ENCODE results near the gene GPATCH2.

The GPATCH2 gene

DNA sequence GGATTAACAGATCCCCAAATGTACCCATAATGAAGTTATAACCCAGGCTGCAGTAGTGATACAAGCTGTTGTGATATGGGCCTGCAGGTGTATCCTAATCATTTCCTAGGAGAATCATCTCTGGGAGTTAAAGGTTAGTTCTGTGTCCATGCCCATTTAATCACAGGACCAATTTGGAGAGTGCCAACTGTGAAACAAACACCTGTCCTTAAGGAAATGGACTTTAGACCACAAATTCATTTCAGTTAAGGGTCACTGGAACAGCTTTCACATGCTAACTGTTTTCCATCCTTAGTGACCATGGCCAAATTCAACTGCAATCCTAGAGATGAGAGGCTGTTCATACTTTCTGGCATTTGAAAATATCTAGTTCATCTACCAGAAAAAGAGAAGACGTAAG lies 160.9 kb downstream of the GPATCH2 start:
- TF ChIP-seq, protein P1, sequence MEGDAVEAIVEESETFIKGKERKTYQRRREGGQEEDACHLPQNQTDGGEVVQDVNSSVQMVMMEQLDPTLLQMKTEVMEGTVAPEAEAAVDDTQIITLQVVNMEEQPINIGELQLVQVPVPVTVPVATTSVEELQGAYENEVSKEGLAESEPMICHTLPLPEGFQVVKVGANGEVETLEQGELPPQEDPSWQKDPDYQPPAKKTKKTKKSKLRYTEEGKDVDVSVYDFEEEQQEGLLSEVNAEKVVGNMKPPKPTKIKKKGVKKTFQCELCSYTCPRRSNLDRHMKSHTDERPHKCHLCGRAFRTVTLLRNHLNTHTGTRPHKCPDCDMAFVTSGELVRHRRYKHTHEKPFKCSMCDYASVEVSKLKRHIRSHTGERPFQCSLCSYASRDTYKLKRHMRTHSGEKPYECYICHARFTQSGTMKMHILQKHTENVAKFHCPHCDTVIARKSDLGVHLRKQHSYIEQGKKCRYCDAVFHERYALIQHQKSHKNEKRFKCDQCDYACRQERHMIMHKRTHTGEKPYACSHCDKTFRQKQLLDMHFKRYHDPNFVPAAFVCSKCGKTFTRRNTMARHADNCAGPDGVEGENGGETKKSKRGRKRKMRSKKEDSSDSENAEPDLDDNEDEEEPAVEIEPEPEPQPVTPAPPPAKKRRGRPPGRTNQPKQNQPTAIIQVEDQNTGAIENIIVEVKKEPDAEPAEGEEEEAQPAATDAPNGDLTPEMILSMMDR (conservative IDR thresholded peaks at IDR 0.05; ENCODE audit: low read depth, low read length) = no peak
- Histone ChIP-seq H4K20me1 (ENCODE audit: insufficient read depth) (no peaks in the 10 kb centered on the region), H3K27me3 (ENCODE audit: insufficient read depth, low read depth) (no peaks in the 10 kb centered on the region), H3K4me1 (ENCODE audit: low read depth, poor library complexity, severe bottlenecking) (no peaks in the 10 kb centered on the region), H3K9ac (no peak overlapping the region), H2AFZ (ENCODE audit: low read depth) (no peak overlapping the region), H3K79me2 (ENCODE audit: insufficient read depth, low read depth) (no peaks in the 10 kb centered on the region), H3K36me3 (ENCODE audit: insufficient read depth) (no peaks in the 10 kb centered on the region), H3K4me2 (no peak overlapping the region), H3K4me3 (IDR thresholded peaks at IDR 0.05; ENCODE audit: insufficient read depth, low read depth, low read length) (no peak overlapping the region), H3K27ac (no peak overlapping the region)

DNA sequence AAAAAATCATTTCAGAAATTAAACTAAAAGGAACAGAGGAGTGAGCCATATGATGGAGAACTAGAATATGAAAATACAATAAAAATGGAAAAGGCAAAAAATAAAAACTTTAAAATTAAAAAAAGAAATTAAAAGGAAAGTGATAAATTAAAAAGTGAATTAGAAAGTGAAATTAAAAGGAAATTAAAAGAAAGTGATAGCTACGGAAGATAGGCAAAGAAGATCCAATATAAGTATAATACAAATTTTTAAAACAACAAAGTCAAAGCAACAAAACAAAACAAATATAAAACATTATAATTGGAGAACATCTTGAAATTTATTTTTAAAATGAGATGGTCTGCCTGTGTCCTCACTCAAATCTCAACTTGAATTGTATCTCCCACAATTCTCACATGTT lies 165.8 kb downstream of the GPATCH2 start:
- H3K9ac ChIP-seq = no peak overlapping the region
- no peaks in the 10 kb centered on the region for H4K20me1 ChIP-seq (ENCODE audit: insufficient read depth)
- no peak overlapping the region for H3K27ac ChIP-seq
- TF ChIP-seq, protein P1 (conservative IDR thresholded peaks at IDR 0.05; ENCODE audit: low read depth, low read length) = no peak
- H3K79me2 ChIP-seq (ENCODE audit: insufficient read depth, low read depth) = no peaks in the 10 kb centered on the region
- no peaks in the 10 kb centered on the region for H3K4me1 ChIP-seq (ENCODE audit: low read depth, poor library complexity, severe bottlenecking)
- no peaks in the 10 kb centered on the region for H3K36me3 ChIP-seq (ENCODE audit: insufficient read depth)
- H3K4me2 ChIP-seq = no peak overlapping the region
- H2AFZ ChIP-seq (ENCODE audit: low read depth) = no peak overlapping the region
- no peak overlapping the region for H3K4me3 ChIP-seq (IDR thresholded peaks at IDR 0.05; ENCODE audit: insufficient read depth, low read depth, low read length)
- no peaks in the 10 kb centered on the region for H3K27me3 ChIP-seq (ENCODE audit: insufficient read depth, low read depth)

- Histone ChIP-seq H3K36me3 (ENCODE audit: insufficient read depth) (no peaks in the 10 kb centered on the region), H3K9ac (no peak overlapping the region), H4K20me1 (ENCODE audit: insufficient read depth) (no peaks in the 10 kb centered on the region), H3K27me3 (ENCODE audit: insufficient read depth, low read depth) (no peaks in the 10 kb centered on the region), H3K4me3 (IDR thresholded peaks at IDR 0.05; ENCODE audit: insufficient read depth, low read depth, low read length) (no peak overlapping the region), H3K27ac (no peak overlapping the region), H3K4me1 (ENCODE audit: low read depth, poor library complexity, severe bottlenecking) (no peaks in the 10 kb centered on the region), H3K4me2 (no peak overlapping the region), H3K79me2 (ENCODE audit: insufficient read depth, low read depth) (no peaks in the 10 kb centered on the region), H2AFZ (ENCODE audit: low read depth) (no peak overlapping the region)
- TF ChIP-seq, protein P1 (conservative IDR thresholded peaks at IDR 0.05; ENCODE audit: low read depth, low read length) = no peak
Measured at GRCh38 chr1:217462666-217463065, 168.2 kb downstream of the GPATCH2 start.

- TF ChIP-seq, protein P1 (conservative IDR thresholded peaks at IDR 0.05; ENCODE audit: low read depth, low read length) = no peak
- Histone ChIP-seq H2AFZ (ENCODE audit: low read depth) (no peak overlapping the region), H4K20me1 (ENCODE audit: insufficient read depth) (no peaks in the 10 kb centered on the region)
Measured at GRCh38 chr1:217462159-217462558, 168.7 kb downstream of the GPATCH2 start.

More at GRCh38 chr1:217462159-217462558, 168.7 kb downstream of the GPATCH2 start:
- H3K79me2 ChIP-seq (ENCODE audit: insufficient read depth, low read depth) = no peaks in the 10 kb centered on the region
- H3K9ac ChIP-seq = no peak overlapping the region
- H3K4me2 ChIP-seq = no peak overlapping the region
- H3K27me3 ChIP-seq (ENCODE audit: insufficient read depth, low read depth) = no peaks in the 10 kb centered on the region
- H3K4me3 ChIP-seq (IDR thresholded peaks at IDR 0.05; ENCODE audit: insufficient read depth, low read depth, low read length) = no peak overlapping the region
- no peak overlapping the region for H3K27ac ChIP-seq
- no peaks in the 10 kb centered on the region for H3K36me3 ChIP-seq (ENCODE audit: insufficient read depth)
- H3K4me1 ChIP-seq (ENCODE audit: low read depth, poor library complexity, severe bottlenecking) = no peaks in the 10 kb centered on the region

All from KMS-11 (cell line).